ENCODE data around the gene TMEM256.

- no peak for TF ChIP-seq CTCF (IDR thresholded peaks at IDR 0.05; ENCODE audit: insufficient read depth, low read length, poor library complexity, severe bottlenecking)
- no peak for TF ChIP-seq EZH2phosphoT487 (conservative IDR thresholded peaks at IDR 0.05; ENCODE audit: low read length)
Observed at GRCh38 chr17:7407485-7408251, 3.8 kb upstream of the TMEM256 start, which contains the start of gene NLGN2.

All from SU-DHL-6 (cell line).